ENCODE measurements around the gene PKD1L1. TPM values are rescaled to one million over a fixed set of nuclear protein-coding genes. Genes with fewer than 3 reads are reported as not detected.
A peak's percentile ranks its signal among the peaks of the same experiment; 100 is the strongest.

Gene PKD1L1
- total and polyA plus RNA-seq, 8 donors: 0.13 to 0.67 (median 0.34) TPM

GRCh38 chr7:47725031-47725780 lies 223.1 kb downstream of the PKD1L1 start:
- DNase-seq (no peak), ATAC-seq (peak; percentile 22)
- Histone ChIP-seq H3K27me3 (no peaks in the 10 kb centered on the region), H3K9me3 (no peaks in the 10 kb centered on the region), H3K4me1 (no peaks in the 10 kb centered on the region), H3K4me3 (no peak overlapping the region), H3K27ac (no peak overlapping the region), H3K36me3 (no peaks in the 10 kb centered on the region)
- intact Hi-C loops (cut with DNase I): no loop called here
- TF ChIP-seq CTCF (IDR thresholded peaks at IDR 0.05): no peak

Other genes starting within 250 kb of the PKD1L1 start
- gene HUS1, start 31.1 kb upstream of the PKD1L1 start, total RNA-seq: 10 to 100 TPM; 36.7 to 38.7 TPM
- gene HUS1, start 31.1 kb upstream of the PKD1L1 start, polyA plus RNA-seq (ENCODE audit: insufficient read length in 6 of 6): 10 to 100 TPM; 22.8 to 30.2 (median 27.4) TPM
- not detected for gene SUN3, start 80.6 kb upstream of the PKD1L1 start, total RNA-seq
- under 1 TPM in 5 of 6 donors, not detected in 1; 0.11 to 0.39 (median 0.29) TPM for gene SUN3, start 80.6 kb upstream of the PKD1L1 start, polyA plus RNA-seq (ENCODE audit: insufficient read length in 6 of 6)
- gene C7orf57, start 87.1 kb upstream of the PKD1L1 start, total RNA-seq: 1 to 10 TPM in 1 of 2 donors, not detected in 1; 1.6 TPM
- gene C7orf57, start 87.1 kb upstream of the PKD1L1 start, polyA plus RNA-seq (ENCODE audit: insufficient read length in 6 of 6): 1 to 10 TPM in 5 of 6 donors, under 1 TPM in 1; 0.60 to 3.9 (median 2.8) TPM
- 10 to 100 TPM; 37.8 to 79.3 TPM for gene UPP1, start 140.8 kb upstream of the PKD1L1 start, total RNA-seq
- 10 to 100 TPM in 1 of 6 donors, 1 to 10 TPM in 5; 8.8 to 13.4 (median 9.5) TPM for gene UPP1, start 140.8 kb upstream of the PKD1L1 start, polyA plus RNA-seq (ENCODE audit: insufficient read length in 6 of 6)
- gene ABCA13, start 223.0 kb upstream of the PKD1L1 start, total RNA-seq: 1 to 10 TPM in 1 of 2 donors, under 1 TPM in 1; 0.55 to 2.9 TPM
- 1 to 10 TPM in 5 of 6 donors, under 1 TPM in 1; 0.62 to 2.4 (median 1.7) TPM for gene ABCA13, start 223.0 kb upstream of the PKD1L1 start, polyA plus RNA-seq (ENCODE audit: insufficient read length in 6 of 6)